ENCODE measurements around the gene NSG2.
"Not testable (repeated sequence)": the region's sequence is repeated elsewhere in the genome, so short reads cannot be mapped to it uniquely, and the experiment has no call there.

NSG2 gene

DNA sequence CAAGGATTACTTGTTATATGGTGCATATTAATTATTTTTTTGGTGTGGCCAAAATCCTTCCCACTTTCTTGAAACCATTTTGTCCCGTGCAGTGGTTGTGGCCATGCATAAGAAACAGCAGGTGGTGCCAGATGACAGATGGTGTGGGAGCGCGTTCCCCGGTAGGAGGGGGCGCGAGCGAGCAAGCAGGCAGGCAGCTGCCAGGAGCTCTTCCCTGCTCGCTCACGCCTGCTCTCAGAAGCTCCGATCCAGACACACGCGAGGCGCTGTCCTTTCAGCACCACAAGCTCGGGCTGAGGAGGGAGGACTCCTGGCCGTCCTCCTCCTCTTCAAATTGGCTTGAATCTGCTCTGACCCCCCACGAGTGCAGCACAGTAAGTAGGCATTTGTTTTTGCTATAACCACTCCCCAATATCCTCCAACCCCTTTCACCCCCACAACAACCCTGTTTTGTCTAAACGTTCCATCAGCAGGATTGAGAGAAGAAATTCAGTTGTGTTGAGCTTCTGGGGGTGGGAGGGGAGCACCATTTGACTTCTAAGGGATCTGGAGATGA is at the start of gene NSG2:
Gene NSG2, plus strand, starts transcription at position 237 of the 556 bp plus-strand sequence. CDS start 1,050 bp downstream, outside the sequence.
- intact Hi-C loops (cut with DNase I) = loop anchor here (2.0 kb wide), 1 partner anchor 267 kb away; no protein-coding TSS in a partner anchor

DNA sequence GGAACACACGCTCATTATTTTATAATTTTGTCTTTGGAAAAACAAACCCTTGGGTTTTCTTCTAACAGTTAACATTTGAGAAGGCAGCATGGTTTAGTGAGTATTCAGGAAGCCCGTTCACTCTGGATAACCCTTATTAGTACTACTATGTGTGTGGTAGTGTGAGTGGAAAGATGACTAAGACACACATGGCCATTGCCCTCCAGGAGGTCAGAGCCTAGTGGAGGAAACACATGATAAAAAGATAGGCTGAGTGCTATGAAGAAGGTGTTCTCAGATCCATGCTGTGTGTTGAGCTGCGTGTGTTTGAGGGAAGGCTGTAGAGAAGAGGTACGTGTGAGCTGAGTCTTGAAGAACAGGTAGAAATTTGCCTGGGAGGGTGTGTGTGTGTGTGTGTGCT is 48.2 kb upstream of the NSG2 start:
- intact Hi-C loops (cut with DNase I) = no loop called here
- no peak for DNase-seq

More for the DNA sequence above, at the start of gene NSG2:
- peak; percentile 79 to 98 (median 92) for DNase-seq

GRCh38 chr5:173998531-173998930 is 47.0 kb upstream of the NSG2 start:
- intact Hi-C loops (cut with DNase I) = no loop called here
- no peak for DNase-seq

GRCh38 chr5:174000076-174000475 is 45.4 kb upstream of the NSG2 start:
- intact Hi-C loops (cut with DNase I) = no loop called here
- DNase-seq = no peak

DNA sequence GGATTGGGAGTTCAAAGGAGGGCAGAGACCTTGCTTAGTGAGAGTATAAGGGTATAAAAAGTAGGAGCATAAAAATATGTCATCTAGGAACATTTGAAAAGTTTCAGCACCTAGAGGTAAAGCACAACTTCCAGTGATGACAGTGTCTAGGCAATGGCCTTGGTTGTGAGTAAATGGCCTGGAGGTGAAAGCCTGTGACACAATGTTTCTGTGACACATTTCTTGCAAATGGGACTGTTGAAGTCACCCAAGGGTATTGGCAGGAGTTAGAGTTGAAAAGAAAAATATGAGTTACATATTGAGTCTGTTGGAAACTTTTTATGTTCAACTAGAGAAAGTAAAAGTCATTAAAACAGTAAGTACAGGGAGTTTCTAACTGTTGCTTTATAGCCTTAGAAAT is 41.7 kb upstream of the NSG2 start:
- intact Hi-C loops (cut with DNase I) = no loop called here

GRCh38 chr5:174008922-174009321 is 36.6 kb upstream of the NSG2 start:
- DNase-seq = no peak
- intact Hi-C loops (cut with DNase I) = no loop called here

More for the DNA sequence above, 41.7 kb upstream of the NSG2 start:
- DNase-seq = no peak

DNA sequence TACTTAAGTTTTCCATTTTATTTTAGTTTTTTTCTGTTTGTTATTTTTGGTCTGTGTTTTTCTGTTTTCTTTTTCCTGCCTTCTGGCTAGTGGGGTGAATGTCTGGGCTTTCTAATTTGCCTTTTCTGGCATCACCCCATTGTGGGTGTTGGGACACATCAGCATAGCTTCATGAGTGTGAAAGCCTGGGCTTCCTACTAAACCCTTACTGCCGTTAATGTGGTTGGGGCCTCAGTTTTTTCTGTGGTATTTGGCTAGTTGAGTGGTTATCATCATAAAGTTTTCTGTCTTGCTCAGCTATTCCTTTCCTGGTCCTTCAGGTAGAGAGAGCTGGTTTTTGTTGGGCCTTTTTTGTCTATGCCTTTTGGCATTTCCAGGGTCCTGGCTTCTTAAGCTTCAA is 35.1 kb upstream of the NSG2 start:
- no peak for DNase-seq
- intact Hi-C loops (cut with DNase I) = no loop called here

DNA sequence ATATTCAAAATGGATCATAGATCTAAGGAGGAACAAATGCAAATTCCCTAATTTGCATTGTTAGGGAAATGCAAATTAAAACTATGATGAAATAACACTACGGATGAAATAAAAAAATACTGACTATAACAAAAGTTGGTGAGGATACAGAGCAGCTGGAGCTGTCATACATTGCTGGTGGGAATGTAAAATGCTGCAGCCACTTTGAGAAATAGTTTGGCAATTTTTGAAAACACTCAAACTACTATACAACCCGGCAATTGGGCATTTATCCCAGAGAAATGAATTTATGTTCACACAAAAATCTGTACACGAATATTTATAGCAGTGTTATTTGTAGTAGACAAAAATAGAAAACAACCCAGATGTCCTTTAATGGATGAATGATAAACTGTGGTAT is 34.1 kb upstream of the NSG2 start:
- intact Hi-C loops (cut with DNase I) = no loop called here
- no peak for DNase-seq

- intact Hi-C loops (cut with DNase I) = not testable (repeated sequence)
- peak in 15 of 42 donors; percentile 3 to 59 (median 22) for DNase-seq
These were observed 25.2 kb upstream of the NSG2 start for GRCh38 chr5:174020069-174020927.

- DNase-seq = no peak
These were observed 24.6 kb upstream of the NSG2 start for GRCh38 chr5:174020928-174021304.

GRCh38 chr5:174022384-174023095 is 23.0 kb upstream of the NSG2 start:
- DNase-seq = no peak

More at GRCh38 chr5:174020928-174021304, 24.6 kb upstream of the NSG2 start:
- intact Hi-C loops (cut with DNase I) = no loop called here

DNA sequence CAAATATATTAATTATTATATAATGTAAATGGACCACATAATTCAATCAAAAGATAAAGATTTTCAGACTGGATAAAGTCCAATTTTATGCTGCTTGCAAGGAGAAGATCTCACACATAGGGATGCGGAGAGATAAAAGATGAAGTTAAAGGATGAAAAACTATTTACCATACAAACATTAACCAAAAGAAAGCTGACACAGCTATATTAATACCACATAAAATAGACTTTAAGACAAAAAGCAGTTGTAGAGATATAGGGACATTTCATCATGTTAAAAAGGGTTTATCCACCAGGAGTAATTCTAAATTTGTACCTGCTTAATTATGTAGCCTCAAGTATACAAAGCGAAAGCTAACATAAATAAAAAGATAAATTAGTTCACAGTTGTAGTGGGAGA is 15.2 kb upstream of the NSG2 start:
- no peak for DNase-seq
- intact Hi-C loops (cut with DNase I) = no loop called here

More at GRCh38 chr5:174022384-174023095, 23.0 kb upstream of the NSG2 start:
- intact Hi-C loops (cut with DNase I) = no loop called here

DNA sequence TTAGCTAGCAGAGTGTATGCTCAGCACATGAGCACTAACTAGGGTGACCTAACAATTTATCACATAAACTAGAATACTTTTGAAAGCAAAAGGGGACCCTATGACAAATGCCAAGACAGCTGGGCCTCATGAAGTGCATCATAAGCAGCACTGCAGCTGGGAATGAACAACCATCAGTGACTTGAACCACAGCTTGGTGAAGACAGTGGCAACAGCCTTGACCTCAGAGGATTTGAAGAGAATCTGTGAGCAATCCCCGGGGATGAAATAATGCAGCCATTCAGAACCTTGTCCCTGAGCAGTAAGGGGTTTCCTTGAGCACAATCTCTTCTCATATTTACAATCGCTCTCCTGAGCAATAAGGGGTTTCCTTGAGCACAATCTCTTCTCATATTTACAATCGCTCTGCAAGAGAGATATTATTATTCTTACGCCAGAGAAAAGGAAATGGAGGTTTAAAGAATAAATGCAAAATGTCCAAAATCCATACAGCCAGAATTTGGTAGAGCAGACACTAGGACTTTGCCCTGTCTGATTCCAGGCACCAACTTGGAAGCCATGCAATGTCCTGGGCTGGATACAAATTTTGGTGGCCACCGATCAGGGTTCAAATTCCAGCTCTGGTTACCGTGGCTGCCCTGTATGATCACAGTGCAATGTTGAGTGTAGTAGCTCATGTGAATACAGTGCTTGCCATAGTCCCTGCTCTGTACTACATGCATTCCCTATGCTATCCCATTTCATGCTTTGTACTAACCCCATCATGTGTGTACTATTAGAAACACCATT is 846 bp upstream of the NSG2 start:
- no peak for DNase-seq
- intact Hi-C loops (cut with DNase I) = loop anchor here (2.0 kb wide), 1 partner anchor 268 kb away; no protein-coding TSS in a partner anchor

- no peak for DNase-seq
- intact Hi-C loops (cut with DNase I) = no loop called here
These were observed 1.1 kb downstream of the NSG2 start for GRCh38 chr5:174046558-174046957.

GRCh38 chr5:174047472-174048099 is 2.1 kb downstream of the NSG2 start:
- intact Hi-C loops (cut with DNase I) = no loop called here
- peak in 22 of 42 donors; percentile 25 to 79 (median 58) for DNase-seq

DNA sequence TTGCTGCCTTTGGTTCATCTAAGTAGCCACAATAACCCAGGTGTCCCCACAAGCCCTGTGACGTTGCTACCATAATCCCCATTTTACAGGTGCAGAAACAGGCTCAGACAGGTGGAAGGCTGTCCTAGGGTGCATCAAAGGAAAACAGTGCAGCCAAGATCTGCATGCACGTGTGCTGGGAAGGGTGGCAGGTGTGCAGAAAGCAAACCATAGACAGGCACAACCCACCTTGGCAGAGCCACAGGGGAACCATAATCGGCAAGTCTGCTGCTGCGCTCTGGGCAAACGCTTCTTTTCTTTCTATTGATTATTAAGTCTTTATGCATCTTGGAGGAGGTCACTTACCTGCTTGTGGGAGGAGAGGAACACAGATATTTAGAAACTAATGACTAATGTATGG is 7.1 kb downstream of the NSG2 start:
- intact Hi-C loops (cut with DNase I) = no loop called here
- DNase-seq = peak in 1 of 42 donors; percentile 34

DNA sequence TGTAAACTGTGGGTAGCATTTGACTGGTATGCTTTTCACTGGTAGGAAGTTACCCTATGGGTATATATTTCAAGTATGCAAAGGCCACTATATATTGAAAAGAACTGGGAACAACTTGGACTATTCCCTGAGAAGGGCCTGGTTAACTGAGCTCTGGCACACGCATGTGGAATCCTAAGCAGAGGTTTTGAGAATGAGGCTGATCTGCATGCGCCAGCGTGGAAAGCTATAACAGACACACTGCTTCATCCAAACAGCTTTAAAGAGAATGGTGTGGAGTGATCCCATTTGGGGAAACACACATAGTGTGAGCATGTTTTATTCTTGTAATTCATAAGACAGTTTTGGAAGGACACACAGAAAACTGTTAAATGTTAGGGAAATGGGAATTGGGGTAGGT is 8.4 kb downstream of the NSG2 start:
- DNase-seq = peak in 3 of 42 donors; percentile 47 to 50 (median 49)
- intact Hi-C loops (cut with DNase I) = no loop called here

DNA sequence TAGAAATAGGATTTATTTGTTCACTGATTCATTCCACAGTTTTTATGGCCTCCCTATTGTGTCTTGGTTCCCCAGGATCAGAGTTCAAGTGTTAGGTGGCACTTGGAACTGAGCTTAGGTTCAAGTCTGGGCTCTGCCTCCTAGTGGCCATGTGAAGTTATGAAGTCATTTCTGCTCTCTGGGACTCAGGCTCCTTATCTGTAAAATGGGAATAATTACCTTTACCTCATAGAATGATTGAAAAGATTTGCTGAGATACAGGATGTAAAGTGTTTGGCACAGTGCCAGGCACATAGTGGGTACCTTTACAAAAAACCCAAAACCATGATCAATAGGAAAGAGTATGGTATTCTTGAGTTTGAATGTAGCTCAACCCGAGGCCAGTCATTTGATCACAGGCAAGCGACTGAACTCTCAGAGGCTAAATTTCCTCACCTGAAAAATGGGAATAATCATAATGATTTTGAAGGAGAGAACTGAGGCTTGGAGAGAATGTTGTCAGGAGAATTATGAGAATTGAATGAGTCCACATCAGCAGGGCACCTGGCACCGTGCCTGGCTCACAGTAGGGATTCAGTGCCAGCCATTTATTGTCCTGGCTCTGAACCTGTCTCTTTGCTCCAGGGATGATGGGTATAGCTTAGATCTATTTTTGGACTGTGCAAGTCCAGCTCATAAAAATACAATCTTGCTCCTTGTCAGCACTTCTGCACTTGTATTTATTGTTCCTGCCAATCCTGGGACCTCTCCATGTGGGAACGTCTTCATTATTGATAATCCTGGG is 10.8 kb downstream of the NSG2 start:
- intact Hi-C loops (cut with DNase I) = no loop called here
- no peak for DNase-seq
